Prostate gland (tissue), 2 donors: ENCODE measurements around the gene CALB2.

Source experiments
- POLR2A ChIP-seq: fragments of 450-650 bp; IDR thresholded peaks from one replicate; pipeline ENCODE4 v1.6.1; 2016; ENCODE audit warnings: antibody characterized with exemption, mild to moderate bottlenecking
- TF ChIP-seq, protein P1 (sequence below), 4 experiments: fragments of 200-600 bp in 2 of 4; fragments of 450-650 bp in 2 of 4; sonication (generic) in 2 of 4; IDR thresholded peaks; 1 replicate in 3 of 4; 2 replicates in 1 of 4; pipeline ENCODE4 v1.5.1; 2016 to 2019; ENCODE audit warnings: antibody characterized with exemption in 4 of 4, mild to moderate bottlenecking in 2 of 4, moderate library complexity in 2 of 4

DNA sequence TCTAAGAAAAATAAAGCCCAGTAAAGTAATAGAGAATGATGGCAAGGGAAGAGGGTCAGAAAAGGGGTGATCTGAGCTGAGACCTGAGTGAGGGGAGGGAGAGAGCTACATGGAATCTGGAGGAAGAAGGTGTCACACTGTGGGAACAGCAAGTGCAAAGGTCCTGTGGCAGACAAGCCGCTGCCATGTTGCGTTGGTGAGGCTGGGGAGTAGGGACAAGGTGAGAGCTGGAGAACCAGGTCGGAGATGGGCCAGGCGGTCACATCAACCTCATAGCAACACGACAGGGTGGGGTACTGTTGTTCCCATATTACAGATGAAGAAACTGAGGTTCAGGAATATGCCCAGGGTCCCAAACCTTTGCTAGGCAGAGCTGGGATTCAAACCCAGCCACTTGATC is 16.6 kb upstream of the CALB2 start:
- TF ChIP-seq, protein P1, sequence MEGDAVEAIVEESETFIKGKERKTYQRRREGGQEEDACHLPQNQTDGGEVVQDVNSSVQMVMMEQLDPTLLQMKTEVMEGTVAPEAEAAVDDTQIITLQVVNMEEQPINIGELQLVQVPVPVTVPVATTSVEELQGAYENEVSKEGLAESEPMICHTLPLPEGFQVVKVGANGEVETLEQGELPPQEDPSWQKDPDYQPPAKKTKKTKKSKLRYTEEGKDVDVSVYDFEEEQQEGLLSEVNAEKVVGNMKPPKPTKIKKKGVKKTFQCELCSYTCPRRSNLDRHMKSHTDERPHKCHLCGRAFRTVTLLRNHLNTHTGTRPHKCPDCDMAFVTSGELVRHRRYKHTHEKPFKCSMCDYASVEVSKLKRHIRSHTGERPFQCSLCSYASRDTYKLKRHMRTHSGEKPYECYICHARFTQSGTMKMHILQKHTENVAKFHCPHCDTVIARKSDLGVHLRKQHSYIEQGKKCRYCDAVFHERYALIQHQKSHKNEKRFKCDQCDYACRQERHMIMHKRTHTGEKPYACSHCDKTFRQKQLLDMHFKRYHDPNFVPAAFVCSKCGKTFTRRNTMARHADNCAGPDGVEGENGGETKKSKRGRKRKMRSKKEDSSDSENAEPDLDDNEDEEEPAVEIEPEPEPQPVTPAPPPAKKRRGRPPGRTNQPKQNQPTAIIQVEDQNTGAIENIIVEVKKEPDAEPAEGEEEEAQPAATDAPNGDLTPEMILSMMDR (IDR thresholded peaks at IDR 0.05), result no peak
- TF ChIP-seq POLR2A, result no peak
